Amniotic stem cell (primary cell): Measurements from ENCODE around the gene TSPEAR.
"Not testable (repeated sequence)": the region's sequence is repeated elsewhere in the genome, so short reads cannot be mapped to it uniquely, and the experiment has no call there.

Experiments used
- DNase-seq: peaks from one replicate; lab custom pipeline; 2025; lab: John Stamatoyannopoulos, UW

TSPEAR gene

GRCh38 chr21:44568667-44569556 is 142.5 kb downstream of the TSPEAR start:
- no peak for DNase-seq

DNA sequence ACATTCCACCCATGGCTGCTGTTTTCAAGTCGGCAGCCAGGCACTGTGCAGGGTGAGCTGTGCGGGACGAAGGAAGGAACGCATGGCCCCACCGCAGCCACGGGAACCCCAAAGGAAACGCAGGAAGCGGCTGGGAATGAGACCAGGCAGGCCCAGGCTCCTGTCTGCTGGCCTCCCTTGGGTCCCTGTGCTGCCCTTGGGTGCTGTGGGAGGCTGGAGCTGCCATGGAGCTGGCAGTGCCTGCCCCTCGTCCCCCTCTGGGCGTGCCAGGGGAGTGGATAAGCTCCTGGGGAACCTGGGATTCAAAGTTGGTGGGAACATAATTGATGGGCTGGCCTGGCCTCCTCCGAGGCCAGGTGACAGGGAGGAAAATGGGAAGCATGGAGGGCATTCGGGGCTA is 143.1 kb downstream of the TSPEAR start:
- DNase-seq = no peak

DNA sequence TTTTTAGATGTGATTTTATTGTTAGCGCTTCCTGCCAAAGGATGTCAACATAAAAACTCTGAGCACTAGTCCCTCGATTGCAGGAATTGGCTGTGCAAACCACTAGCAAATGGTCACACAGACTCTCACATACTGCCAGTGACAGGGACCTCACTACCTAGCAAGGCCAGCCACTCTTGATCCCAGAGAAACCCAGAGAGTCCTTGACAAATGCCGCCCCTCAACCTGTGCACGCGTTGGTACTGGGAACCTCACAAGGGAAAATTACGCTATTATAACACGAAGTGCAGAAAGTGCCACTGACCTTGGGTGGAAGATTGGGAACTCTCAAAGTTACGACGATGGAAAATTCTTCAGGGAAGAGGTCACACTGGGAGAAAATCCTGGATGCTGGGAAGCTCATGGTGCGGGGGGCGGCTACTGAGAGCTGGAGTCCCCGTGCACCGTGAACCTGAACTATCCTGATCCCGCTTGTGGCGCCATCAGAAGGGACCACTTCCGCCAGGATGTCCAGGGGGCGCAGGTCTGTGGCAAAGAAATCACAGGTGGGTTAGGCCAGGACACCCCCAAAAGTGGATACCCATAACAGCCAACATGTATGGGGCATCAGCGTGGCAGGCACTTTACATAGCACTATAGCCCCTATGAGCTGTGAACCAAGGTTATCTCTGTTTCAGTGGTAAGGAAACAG is 143.7 kb downstream of the TSPEAR start:
- no peak for DNase-seq

- no peak for DNase-seq
Measured at GRCh38 chr21:44566403-44566802, 145.0 kb downstream of the TSPEAR start.

- DNase-seq = no peak
Measured at GRCh38 chr21:44564886-44565598, 146.3 kb downstream of the TSPEAR start.

GRCh38 chr21:44564099-44564498 is 147.3 kb downstream of the TSPEAR start:
- DNase-seq = no peak

- no peak for DNase-seq
Measured at GRCh38 chr21:44558695-44559094, 152.7 kb downstream of the TSPEAR start, which contains the start of gene KRTAP10-3. KRTAP10-3 (minus strand) TSS chr21:44558795; CDS start chr21:44558715, 80 bp downstream.

DNA sequence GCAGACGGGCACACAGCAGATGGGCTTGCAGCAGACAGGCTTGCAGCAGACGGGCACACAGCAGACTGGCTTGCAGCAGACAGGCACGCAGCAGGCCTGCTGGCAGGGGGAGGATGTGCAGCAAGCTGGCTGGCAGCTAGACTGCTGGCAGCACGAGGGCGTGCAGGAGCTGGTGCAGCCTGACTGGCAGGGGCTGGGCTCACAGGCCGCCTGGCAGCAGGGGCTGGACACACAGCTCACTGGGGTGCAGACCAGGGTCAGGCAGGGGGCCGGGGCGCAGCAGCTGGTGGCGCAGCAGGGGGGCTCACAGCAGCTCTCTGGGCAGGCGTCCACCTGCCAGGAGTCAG is 153.1 kb downstream of the TSPEAR start:
- not testable (repeated sequence) for DNase-seq

DNA sequence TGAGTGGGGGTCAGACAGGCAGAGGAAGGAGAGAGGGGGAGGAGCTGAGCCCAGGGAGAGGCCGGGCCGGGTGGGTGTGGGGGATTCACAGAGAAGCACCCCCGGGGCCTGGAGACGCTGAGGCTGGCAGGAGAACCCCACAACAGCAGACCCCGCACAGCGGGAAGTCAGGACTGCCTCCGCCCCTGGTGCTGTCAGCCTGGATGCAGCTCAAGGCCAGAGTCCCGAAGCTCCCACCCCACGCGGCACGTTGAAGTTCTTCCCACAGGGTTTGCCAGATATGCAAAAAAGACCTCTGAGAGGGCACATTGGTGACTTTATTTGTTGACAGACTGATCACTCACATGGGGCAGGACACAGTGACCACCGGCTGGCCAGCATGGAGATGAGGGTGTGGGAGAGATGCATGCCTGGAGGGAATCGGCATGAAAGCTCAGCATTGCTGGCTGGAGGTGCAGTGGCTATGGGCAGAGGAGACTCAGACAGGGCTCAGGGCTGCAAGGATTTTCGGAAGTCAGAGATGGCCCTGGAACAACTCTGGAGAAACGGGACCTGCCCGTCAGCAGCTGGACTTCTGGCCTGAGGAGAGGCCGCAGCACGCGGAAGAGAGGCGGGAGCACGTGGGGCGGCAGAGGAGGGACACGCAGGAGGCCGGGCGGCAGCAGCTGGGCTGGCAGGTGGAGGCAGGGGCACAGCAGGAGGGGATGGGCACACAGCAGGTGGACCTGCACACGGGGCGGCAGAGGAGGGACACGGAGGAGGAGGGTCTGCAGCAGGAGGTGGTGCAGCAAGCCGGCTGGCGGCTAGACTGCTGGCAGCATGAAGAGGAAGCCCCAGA is 153.7 kb downstream of the TSPEAR start:
- DNase-seq = no peak

DNA sequence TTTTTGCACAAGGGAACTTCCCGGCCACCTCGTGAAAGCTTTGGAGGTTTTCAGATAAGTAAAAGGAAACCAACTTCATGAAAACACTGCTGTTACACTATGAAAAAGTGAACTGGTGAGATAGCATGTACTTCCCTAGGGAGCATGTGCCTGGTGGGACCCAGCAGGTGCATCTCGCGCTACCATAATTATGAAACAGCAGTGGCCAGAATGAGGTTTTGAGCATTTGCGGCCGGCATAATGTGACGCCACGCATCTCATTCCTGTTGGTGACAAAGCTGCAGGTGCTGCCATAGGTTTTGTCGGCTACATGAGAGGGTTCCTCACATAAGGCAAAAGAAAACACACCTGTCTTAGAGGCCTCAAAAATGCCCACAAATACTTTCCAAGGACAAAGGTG is 154.5 kb downstream of the TSPEAR start:
- DNase-seq = no peak

GRCh38 chr21:44555200-44555875 is 156.0 kb downstream of the TSPEAR start:
- DNase-seq = no peak

- DNase-seq = no peak
Measured at GRCh38 chr21:44552681-44553080, 158.7 kb downstream of the TSPEAR start.

- DNase-seq = no peak
Measured at GRCh38 chr21:44552136-44552535, 159.2 kb downstream of the TSPEAR start.

DNA sequence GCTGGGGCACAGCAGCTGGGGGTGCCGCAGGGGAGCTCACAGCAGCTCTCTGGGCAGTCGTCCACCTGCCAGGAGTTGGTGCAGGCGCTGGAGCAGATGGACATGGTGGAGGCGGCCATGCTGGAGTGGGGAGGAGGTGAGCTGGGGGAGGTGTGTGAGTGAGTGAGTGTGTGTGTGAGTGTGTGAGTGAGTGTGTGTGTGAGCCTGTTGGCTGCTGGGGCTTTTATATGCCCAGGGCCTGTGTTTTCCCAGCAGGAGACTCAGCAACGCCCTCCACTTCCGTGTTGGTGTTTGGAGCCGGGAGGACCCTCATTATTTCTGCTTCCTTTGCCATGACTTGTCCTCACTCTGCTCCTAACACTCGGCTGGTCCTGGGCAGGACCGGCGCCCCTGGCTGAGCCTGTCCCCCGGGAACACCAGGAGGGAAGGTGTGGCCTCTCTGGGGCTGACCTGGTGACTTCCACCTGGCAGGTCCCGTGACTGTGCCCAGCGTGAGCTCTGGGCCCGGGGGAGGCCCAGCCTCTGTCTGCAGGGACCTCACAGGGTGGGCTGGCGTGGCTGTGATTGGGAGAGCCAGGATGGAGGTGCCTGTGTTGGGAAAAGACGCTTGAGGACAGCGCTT is 159.9 kb downstream of the TSPEAR start, which contains the start of gene KRTAP10-2:
Gene KRTAP10-2, minus strand, starts transcription at position 166 of the 622 bp plus-strand sequence. Its CDS starts 47 bp downstream, at position 119.
- DNase-seq = no peak

GRCh38 chr21:44550807-44551206 is 160.6 kb downstream of the TSPEAR start:
- DNase-seq = no peak

DNA sequence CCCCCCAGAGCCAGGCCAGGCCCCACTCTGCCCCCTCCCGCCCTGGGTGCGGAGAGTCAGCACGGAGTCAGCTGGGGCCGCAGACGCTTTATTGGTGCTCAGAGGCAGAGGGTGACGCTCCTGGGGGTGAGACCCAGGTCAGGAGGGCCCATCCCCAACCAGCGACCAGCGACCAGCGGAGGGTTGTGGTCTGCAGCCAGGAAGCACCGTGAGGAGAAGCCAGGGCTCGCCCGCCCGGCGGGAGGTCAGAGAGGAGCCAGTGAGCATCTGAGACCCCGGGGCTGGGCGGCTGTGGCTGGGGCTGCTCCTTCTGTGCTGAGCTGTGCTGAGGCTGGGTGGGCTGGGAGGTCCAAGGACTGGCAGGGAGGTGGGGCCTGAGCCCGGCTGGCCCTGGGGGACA is 161.1 kb downstream of the TSPEAR start:
- DNase-seq = not testable (repeated sequence)

DNA sequence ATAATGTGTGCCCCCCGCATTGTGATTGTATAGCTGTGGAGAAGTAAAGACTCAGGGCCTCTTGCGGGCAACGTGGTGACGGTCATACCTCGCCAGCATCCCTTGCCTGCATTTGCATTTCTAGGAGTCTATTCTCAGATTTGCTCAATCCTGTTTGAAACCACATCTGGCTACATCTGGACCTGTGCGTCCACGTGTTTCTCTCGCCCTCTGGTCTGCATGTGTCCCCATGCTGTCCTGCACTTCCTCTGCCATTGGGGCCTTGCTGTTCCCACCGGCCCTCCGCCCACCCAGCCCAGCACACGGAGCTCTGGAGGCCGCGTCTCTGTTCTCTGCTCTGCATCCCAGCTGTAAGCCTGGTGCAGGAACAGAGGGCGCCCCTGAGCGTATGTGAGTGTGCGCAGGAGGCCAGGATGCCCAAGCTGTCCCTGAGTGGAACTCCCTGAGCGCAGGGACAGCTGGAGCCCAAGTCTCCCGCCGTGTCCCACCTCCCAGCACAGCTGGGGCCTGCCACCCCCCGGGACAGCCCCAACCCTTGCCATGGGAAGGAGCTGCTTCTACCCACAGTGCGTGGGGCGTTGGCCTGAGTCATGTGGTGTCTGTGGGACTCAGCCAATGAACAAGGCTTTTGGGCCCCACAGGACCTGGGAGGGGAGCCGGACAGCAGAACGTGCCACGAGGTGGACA is 161.7 kb downstream of the TSPEAR start:
- no peak for DNase-seq

- no peak for DNase-seq
Measured at GRCh38 chr21:44548922-44549321, 162.4 kb downstream of the TSPEAR start.

GRCh38 chr21:44548381-44548780 is 163.0 kb downstream of the TSPEAR start:
- DNase-seq = no peak
